Adrenal gland (tissue), 5 donors: ENCODE results near the gene SMIM28.

Experiments used
- CTCF ChIP-seq, 6 experiments: fragments of 450-650 bp in 4 of 6; fragments of 200-600 bp in 2 of 6; sonication (generic) in 1 of 6; IDR thresholded peaks; 1 replicate in 5 of 6; 2 replicates in 1 of 6; pipeline versions ENCODE4 v1.5.1 to v1.8.0; 2016 to 2021; ENCODE audit warnings: antibody characterized with exemption in 6 of 6, mild to moderate bottlenecking in 2 of 6, moderate library complexity in 1 of 6
- POLR2A ChIP-seq, 2 donors: fragments of 450-650 bp; IDR thresholded peaks; one replicate each; pipeline ENCODE4 v1.6.1; 2017; ENCODE audit warnings: antibody characterized with exemption in 2 of 2, mild to moderate bottlenecking in 2 of 2, moderate library complexity in 1 of 2
- donor health status: DM: no; HTN: no; CAD: no.

GRCh38 chr6:138347864-138348263, 29.8 kb upstream of the SMIM28 start:
- TF ChIP-seq CTCF (IDR thresholded peaks at IDR 0.05), result no peak
- no peak for TF ChIP-seq POLR2A (IDR thresholded peaks at IDR 0.05)
